GM19043 (cell line): ENCODE data around the gene LTBP4.
"Not testable (repeated sequence)": the region's sequence is repeated elsewhere in the genome, so short reads cannot be mapped to it uniquely, and the experiment has no call there.

ENCODE experiments used
- ATAC-seq: cut with Tn5 transposase; IDR thresholded peaks from one replicate; pipeline ENCODE4 v1.9.1; 2021; ENCODE audit warnings: low read depth; ENCODE audit not compliant: unreplicated experiment

LTBP4 gene

GRCh38 chr19:40571831-40572495 is 29.2 kb upstream of the LTBP4 start:
- ATAC-seq: no peak

GRCh38 chr19:40575326-40575725 is 25.8 kb upstream of the LTBP4 start:
- ATAC-seq: no peak

- ATAC-seq: no peak
Measured at GRCh38 chr19:40576151-40576584, 25.0 kb upstream of the LTBP4 start.

GRCh38 chr19:40576585-40577451 is 24.4 kb upstream of the LTBP4 start, which contains the start of gene SHKBP1:
Gene SHKBP1, plus strand, starts transcription at chr19:40576873. Its CDS starts 27 bp downstream, at chr19:40576900.
- peak; percentile 97 for ATAC-seq

- ATAC-seq: no peak
Measured at GRCh38 chr19:40578442-40578908, 22.7 kb upstream of the LTBP4 start.

- ATAC-seq: no peak
Measured at GRCh38 chr19:40580619-40581018, 20.6 kb upstream of the LTBP4 start.

- ATAC-seq: no peak
Measured at GRCh38 chr19:40581531-40581930, 19.6 kb upstream of the LTBP4 start.

GRCh38 chr19:40582467-40582866 is 18.7 kb upstream of the LTBP4 start:
- no peak for ATAC-seq

- no peak for ATAC-seq
Measured at GRCh38 chr19:40583283-40583682, 17.9 kb upstream of the LTBP4 start.

GRCh38 chr19:40584007-40584406 is 17.2 kb upstream of the LTBP4 start:
- no peak for ATAC-seq

- no peak for ATAC-seq
Measured at GRCh38 chr19:40585241-40585981, 15.8 kb upstream of the LTBP4 start.

GRCh38 chr19:40585982-40586422 is 15.2 kb upstream of the LTBP4 start:
- ATAC-seq: no peak

- no peak for ATAC-seq
Measured at GRCh38 chr19:40586611-40587010, 14.6 kb upstream of the LTBP4 start.

GRCh38 chr19:40588110-40588854 is 12.9 kb upstream of the LTBP4 start:
- ATAC-seq: no peak

GRCh38 chr19:40588926-40589569 is 12.1 kb upstream of the LTBP4 start:
- ATAC-seq: no peak

- no peak for ATAC-seq
Measured at GRCh38 chr19:40589591-40590429, 11.4 kb upstream of the LTBP4 start.

GRCh38 chr19:40590464-40591265 is 10.5 kb upstream of the LTBP4 start:
- ATAC-seq: no peak

GRCh38 chr19:40591724-40592123 is 9.4 kb upstream of the LTBP4 start:
- not testable (repeated sequence) for ATAC-seq
